A673 (cell line): ENCODE results near the gene CHMP1B.

ENCODE experiments used
- EZH2 ChIP-seq: fragments of 200-600 bp; sonication (generic); IDR thresholded peaks from 2 replicates; pipeline ENCODE4 v1.6.1; 2017; ENCODE audit warnings: borderline replicate concordance, low read depth, mild to moderate bottlenecking, mixed read lengths, antibody characterized with exemption, low read length; ENCODE audit not compliant: poor library complexity, severe bottlenecking
- TF ChIP-seq, protein P1 (sequence below): fragments of 300-800, 200-600 bp; sonication (generic); conservative IDR thresholded peaks from 2 replicates; pipeline ENCODE4 v1.5.1; 2017; ENCODE audit warnings: low read depth, mild to moderate bottlenecking, antibody characterized with exemption, low read length, moderate library complexity, mixed read lengths

DNA sequence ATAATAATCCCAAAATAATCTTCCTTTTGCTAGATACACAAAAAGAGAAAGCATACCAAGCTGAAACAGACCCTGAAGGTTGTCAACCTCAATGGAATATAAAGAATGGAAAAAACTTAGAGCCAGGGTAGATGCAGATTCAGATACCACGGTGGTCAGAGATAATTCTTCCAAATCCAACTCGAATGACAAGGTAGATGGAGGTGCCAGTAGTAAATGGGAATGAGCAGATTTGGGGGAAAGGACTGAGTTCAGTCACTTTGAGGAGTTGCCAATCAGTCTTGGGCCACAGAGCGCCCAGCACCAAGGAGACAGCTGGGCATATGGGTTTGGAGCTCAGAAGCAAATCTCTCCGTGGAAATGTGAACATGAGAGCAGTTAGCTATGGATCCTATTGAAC lies 3.4 kb upstream of the CHMP1B start:
- TF ChIP-seq, protein P1, sequence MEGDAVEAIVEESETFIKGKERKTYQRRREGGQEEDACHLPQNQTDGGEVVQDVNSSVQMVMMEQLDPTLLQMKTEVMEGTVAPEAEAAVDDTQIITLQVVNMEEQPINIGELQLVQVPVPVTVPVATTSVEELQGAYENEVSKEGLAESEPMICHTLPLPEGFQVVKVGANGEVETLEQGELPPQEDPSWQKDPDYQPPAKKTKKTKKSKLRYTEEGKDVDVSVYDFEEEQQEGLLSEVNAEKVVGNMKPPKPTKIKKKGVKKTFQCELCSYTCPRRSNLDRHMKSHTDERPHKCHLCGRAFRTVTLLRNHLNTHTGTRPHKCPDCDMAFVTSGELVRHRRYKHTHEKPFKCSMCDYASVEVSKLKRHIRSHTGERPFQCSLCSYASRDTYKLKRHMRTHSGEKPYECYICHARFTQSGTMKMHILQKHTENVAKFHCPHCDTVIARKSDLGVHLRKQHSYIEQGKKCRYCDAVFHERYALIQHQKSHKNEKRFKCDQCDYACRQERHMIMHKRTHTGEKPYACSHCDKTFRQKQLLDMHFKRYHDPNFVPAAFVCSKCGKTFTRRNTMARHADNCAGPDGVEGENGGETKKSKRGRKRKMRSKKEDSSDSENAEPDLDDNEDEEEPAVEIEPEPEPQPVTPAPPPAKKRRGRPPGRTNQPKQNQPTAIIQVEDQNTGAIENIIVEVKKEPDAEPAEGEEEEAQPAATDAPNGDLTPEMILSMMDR, result no peak
- no peak for TF ChIP-seq EZH2
